HG03196 (cell line): ENCODE measurements around the gene HOXB2.

ENCODE experiments used
- ATAC-seq: cut with Tn5 transposase; IDR thresholded peaks from one replicate; pipeline ENCODE4 v1.9.1; 2021; ENCODE audit not compliant: unreplicated experiment

HOXB2 gene

DNA sequence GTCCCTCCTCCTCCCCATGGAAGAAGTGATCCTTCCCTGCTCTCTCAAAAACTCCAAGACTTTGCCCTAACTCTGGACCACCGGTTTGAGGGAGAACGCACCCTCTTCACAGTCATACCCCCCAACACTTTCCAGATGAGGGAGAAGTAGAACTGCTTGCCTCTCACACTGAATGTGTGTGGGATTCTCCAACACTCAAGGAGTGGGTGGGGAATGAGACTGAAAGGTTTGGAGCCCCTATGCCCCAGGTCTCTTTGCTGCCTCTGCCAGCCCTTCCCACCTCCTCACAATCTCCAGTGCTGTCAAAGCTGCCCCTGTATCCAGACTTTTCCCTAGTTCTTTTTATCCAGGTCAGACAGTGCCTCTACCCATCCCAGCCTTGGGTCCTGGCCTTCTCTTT is 21.8 kb upstream of the HOXB2 start:
- ATAC-seq = no peak

- ATAC-seq = no peak
Observed at GRCh38 chr17:48565925-48566710, 21.2 kb upstream of the HOXB2 start.

- no peak for ATAC-seq
Observed at GRCh38 chr17:48565022-48565554, 20.2 kb upstream of the HOXB2 start.

- ATAC-seq = no peak
Observed at GRCh38 chr17:48564188-48565021, 19.5 kb upstream of the HOXB2 start.

DNA sequence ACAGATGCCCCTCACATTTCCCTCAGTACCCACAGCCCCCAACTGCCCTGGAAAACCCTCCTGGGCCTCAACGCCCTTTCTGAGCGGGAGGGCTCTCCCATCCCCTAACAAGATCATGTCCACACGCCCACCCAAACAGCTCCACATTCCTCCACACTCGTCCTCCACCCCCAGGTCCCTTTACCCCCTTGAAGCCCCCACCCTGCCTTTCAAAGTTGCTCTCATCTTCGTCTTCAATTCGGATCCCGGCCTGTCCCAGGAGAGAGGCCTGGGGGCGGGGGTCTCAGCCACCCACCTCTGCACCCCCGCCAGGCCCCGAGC is 18.9 kb upstream of the HOXB2 start:
- ATAC-seq = no peak

GRCh38 chr17:48563385-48563838 is 18.5 kb upstream of the HOXB2 start:
- ATAC-seq = no peak

GRCh38 chr17:48562934-48563333 is 18.0 kb upstream of the HOXB2 start:
- no peak for ATAC-seq

DNA sequence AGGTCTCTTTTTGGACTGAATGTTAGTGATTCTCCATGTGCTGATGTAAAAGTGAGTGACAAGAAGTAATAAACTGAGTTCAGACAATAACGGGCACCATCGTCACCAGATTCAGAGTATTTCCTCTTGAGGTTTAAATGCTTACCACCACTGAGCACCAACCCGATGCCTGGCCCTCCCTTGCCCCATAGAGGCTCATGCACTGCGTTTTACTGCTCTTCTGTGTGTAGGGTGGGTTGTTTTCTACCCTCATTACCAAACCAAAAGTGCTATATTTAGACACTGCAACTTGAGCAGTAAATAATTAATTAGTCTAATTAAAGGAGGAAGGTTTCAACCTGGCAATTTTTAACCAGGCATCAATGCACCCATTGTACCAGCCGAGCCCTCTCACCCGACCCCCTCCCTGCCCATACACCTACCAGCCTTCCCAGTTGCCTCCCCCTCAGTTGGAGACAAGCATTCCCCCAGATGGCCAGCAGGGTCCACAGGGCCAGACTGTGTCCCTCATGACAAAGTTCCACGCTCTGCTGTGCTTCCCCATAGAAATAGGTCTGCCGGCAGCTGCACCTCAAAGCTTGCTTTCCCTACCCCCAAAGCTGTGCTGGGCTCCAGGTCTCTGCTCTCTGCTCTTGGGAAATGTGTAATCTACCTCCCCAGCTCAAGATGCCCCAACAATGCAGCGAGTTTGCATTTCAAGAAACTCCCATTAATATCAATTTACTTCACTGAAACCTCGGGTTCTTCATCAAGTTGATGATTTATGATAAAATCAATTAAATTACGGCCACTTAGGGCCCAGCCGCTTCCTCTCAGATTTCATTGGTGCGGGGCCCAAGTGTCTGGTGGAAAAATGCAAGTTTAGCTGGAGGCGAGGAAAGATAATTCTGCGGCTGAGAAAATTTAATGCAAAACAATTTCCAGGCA is 17.2 kb upstream of the HOXB2 start:
- peak; percentile 79 for ATAC-seq

DNA sequence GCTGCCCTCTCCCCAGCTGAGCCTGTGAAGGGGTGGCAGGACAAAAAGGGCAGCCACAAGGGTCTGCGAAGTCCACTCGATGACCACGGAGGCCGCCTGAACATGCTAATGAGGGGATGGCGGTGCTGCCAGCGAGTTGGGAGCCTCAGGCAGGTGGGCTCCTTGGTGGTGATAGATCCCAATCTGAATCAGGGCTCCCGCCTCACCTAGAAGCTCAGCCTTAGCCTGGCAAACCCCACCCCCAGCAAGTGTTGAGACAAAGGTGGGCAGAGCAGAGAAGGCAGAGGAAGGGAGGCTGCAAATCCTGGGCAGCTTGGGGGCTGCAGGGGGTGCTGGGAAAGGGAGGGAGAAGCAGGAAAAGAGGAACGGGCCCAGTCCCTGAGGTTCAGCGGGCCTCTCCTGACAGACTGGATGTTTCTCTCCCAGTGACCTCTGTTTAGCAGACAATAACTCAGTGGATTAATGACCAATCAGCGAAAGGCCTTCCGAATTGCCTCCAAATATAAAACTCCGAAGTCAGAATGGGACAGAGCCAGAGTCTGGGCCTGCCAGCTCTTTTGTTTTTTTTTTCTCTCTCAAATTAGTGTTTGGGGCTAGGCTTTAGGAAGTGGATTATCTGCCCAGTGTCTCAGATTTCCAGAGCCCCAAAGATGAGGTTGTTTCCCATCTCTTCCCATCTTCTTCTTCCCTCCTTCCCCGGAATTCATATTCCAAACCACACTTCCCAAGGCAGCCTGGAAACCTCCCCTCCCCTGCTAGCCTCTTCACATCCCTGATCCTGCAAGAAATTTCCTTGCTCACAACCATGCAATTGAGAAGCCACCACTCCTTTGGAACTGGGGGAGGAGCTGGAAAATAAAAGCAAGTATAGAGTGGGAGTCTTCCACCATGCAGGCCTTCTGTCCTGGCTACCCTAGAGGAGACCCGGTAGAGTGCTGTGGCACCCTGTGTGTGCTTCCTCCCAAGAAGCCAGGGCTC is 15.2 kb upstream of the HOXB2 start:
- no peak for ATAC-seq

DNA sequence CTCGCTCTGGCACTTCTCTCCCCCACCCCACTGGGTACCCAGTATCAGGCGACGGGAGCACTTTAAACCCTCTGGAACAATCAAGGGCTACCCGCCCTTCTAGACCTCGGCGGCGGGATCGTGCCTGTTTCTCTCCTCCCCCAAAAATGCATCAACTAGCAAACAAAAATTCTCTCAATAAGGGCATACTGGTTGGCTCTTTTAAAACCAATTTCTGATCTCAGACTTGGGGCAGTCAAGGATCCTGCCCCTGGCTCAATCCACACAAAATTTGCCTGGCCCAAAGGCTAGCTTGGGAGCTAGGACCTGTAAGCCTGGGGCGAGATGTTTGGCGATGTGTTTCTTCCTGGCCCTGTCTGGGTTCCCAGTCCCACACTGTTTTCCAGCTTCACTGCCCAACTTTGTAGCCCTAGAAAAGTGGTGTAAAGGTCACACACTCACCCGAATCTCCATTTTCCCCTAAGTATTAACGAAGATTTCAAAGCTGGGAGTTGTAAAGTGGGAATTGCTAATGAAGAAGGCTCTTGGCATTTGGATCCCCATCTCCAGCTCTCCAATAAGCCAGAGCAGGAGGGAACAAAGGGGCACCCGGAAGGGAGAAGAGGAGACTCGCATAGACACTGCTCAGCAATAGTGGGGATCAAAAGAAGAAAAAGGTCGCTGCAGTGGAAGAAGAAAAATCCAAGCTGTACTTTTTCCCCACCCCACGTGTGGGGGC is 14.4 kb upstream of the HOXB2 start:
- ATAC-seq = no peak

DNA sequence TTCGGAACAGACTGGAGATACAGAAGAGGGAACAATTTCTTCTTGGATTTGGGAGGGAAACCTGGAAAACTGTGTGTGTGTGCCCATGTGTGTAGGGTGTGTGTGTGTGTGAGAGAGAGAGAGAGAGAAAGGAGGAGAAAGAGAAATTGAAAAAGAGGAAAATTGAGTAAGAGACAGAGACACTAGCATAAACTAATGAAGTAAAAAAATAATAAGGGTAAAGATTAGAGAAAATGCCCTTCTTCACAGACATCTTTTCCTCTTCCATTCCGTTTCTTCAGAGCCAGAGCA is 13.9 kb upstream of the HOXB2 start:
- ATAC-seq = no peak

DNA sequence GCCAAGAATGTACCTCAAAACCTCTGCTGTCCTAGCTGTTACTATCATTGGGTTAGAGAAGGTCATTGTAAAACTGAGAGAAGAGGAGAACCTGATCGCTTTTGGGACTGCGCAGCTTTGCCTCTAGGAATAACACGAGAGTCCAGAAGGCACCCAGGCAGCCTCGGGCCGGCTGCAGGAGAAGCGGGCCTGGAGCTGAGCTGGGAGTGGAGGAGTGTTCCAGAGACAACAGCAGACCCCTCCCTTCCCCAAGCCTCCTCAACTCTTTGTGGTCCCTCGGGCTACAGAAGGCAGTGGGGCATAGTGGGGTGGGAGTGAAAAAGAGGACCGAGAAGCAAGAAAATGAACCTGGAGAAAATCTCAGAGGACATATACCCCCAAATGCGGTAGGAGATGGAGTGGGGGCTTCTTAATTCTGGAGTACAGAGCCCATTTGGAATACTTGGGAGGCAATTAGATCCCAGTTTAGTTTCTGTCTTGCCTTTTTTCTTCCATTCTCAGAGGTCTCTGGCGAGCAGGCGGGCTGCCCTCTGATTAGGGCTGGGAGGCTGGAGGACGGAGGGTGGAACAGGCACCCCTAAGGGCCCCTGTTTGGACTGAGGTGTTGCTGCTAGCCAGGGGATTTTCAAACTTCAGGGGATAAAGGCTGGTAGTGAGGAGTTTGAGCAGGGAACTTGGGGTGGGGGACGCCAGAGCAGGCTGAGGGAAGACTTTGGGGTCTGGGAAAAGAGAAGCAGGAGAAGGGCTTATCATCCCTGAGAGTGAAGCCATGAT is 13.3 kb upstream of the HOXB2 start:
- no peak for ATAC-seq

GRCh38 chr17:48556576-48557401 is 11.9 kb upstream of the HOXB2 start:
- ATAC-seq = no peak

GRCh38 chr17:48556229-48556575 is 11.3 kb upstream of the HOXB2 start:
- no peak for ATAC-seq

DNA sequence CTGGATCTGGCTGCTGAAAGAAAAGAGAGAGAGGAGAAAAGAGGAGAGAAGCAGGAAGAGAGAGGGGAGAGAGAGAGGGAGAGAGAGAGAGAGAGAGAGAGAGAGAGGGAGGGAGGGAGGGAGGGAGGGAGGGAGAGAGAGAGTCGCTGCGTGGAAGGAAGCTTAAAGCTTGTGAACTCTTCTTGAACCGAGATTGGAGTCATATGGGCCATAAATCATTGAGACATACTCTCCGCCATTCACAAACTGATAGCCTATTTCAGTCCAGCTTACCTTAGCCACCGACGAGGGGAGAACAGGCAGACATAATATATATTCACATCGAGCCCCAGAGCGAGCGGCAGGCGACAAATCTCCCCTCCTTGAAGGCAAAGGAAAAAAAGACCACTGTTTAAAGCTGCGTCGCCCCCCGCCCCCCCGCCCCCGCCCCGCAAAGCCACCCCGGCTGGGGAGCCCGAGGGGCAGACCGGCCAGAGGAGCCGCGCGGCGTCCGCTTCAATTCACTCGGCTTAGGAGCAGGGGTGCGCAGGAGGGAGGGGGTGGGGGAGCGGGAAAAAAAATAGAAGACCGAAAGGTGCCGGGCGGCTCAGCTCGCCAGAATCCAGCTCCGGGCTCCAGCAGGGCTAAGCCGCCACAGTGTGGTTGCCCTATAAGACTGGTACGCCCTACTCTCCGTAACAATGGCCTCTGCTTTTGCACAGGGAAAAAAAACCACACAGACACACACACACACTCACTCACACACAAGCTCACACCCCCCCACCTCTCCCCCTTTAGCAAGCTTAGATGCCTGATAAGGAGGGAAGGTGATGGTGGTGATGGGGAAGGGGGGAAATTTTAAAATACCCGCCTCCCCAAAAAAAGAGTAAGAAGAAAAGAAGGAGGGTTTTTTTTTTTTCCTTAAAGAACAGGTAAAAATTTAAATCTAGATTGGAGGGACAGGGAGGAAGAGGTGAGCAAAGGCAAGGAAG is 10.6 kb upstream of the HOXB2 start:
- no peak for ATAC-seq

DNA sequence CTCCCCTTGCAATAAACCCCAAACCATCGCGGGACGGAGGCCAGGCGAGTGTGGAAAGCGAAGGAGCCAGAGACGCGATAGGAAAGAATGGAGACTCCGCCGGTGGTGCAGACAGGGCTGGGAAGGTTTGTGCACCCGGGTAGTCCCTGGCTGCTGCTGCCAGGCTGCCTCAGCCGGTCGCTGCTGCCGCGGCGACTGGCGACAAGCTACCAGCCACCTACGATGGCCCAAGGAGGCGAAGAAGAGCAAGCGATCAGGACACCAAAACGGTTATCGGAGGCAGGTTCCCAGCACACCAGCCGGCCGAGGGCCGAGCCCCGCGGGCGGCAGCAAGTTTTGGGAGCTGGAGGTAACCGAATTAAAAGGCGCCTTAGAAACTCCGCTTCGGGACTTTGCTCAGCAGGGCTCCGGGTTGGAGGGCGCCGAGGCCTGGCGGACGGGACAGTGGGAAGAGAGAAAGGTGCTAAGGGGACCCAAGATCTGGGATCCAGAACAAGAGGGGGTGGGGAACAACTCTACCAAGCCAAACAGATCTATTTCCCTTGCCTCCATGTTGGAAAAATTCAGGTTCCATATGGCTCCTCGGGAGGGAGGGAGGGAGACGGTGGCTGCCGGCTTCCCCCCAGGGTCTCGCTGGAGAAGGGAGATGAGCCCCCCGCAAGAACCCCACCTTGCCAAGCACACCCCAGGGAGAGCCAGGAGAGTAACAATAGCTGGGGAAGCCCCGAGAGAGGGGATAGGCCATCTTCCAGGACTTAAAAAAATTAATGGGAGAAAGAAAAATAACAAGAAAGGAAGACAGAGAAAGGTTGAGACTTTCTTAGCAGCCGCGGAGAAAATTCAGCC is 9.7 kb upstream of the HOXB2 start:
- no peak for ATAC-seq
